ENCODE measurements around the gene TBCCD1. TPM values are rescaled to one million over a fixed set of nuclear protein-coding genes. Genes with fewer than 3 reads are reported as not detected.
A peak's percentile ranks its signal among the peaks of the same experiment; 100 is the strongest.

Gene TBCCD1
- total RNA-seq, 1 experiment from 2014 or later, result 7.4 TPM

DNA sequence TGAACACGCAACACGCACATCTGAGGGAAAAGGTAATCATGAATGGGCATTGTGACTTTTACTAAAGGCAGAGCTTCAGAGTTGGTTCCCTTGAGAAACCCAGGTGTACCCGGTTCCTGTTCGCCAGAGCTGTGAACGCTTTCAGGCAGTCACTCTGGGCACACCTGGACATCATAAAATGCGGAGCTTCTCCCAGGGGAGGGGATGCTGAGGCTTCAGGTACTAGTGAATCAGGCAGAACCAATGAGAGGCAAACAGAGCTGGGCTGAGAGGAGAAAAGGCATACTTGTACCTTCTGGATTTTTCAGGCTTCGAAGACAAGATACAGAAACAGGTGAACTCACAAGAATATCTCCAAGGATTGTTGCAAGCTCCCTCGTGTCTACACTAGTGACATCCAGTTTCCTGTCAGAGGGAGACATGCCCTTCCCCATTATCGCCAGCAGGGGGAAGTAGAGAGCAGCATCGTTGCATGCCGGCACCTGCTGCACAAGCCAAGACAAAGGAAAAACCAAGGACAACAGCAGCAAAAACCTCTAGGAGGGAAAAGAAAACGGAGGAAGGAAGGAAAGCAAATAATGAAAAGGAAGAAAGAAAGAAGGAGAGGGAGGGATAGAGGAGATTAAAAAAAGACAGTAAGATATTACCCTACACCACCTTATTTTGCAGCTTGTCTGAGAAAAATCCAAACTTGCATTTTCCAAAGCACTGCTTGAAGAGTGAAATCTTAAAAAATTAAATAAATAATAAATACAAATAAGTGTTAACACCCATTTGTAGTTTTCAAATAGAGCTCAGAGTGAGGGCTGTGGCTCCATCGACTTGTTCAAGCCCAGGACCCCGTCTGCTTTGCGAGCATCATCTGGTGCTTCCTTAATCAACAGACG is 47.7 kb upstream of the TBCCD1 start:
- Histone ChIP-seq H3K4ac (ENCODE audit: low read depth, low read length) (no peak overlapping the region), H3K4me2 (ENCODE audit: insufficient read depth, insufficient read length, low read length) (no peak overlapping the region), H4K91ac (ENCODE audit: insufficient read length, low read depth, low read length) (peak overlapping the region; percentile 43), H3K4me1 (ENCODE audit: insufficient read depth, low read length) (no peaks in the 10 kb centered on the region; the same call in 1 of the 2 replicates), H2BK20ac (ENCODE audit: low read depth, low read length, poor library complexity, severe bottlenecking) (no peak overlapping the region), H2BK5ac (ENCODE audit: insufficient read length, low read length) (no peak overlapping the region), H2BK120ac (ENCODE audit: low read depth, low read length, poor library complexity, severe bottlenecking) (no peak overlapping the region), H2AFZ (ENCODE audit: low read length) (no peak overlapping the region), H3K9ac (ENCODE audit: extremely low read depth, insufficient read length, low read length) (no peak overlapping the region), H3K56ac (ENCODE audit: insufficient read length, low read depth, low read length) (no peak overlapping the region), H2BK15ac (ENCODE audit: low read depth, low read length) (no peak overlapping the region), H3K27ac (ENCODE audit: insufficient read length, low read depth, low read length) (no peak overlapping the region), H3K23me2 (ENCODE audit: insufficient read length, low read depth, low read length, poor library complexity, severe bottlenecking) (no peaks in the 10 kb centered on the region), H3K23ac (ENCODE audit: insufficient read length, low read depth, low read length) (no peak overlapping the region), H3K9me3 (ENCODE audit: control insufficient read depth, low read depth, low read length) (no peaks in the 10 kb centered on the region), H3K18ac (ENCODE audit: insufficient read length, low read depth, low read length) (peak overlapping the region; percentile 70), H2AK5ac (ENCODE audit: insufficient read length, low read length) (no peak overlapping the region), H4K20me1 (ENCODE audit: control insufficient read depth, insufficient read depth, insufficient read length) (no peaks in the 10 kb centered on the region), H3K27me3 (ENCODE audit: insufficient read depth, low read length) (no peaks in the 10 kb centered on the region), H3K79me1 (ENCODE audit: insufficient read depth, low read depth, low read length, poor library complexity, severe bottlenecking) (no peaks in the 10 kb centered on the region), H3T11ph (ENCODE audit: low read length) (no peak overlapping the region), H2BK12ac (ENCODE audit: insufficient read length, low read depth, low read length) (no peak overlapping the region), H3K14ac (ENCODE audit: insufficient read depth, low read length) (peak overlapping the region; percentile 83), H4K5ac (ENCODE audit: insufficient read length, low read depth, low read length) (peak overlapping the region; percentile 67), H4K8ac (replicated peaks; ENCODE audit: insufficient read length, low read depth, low read length) (peak overlapping the region; percentile 87), H3K79me2 (ENCODE audit: insufficient read depth, low read length) (no peaks in the 10 kb centered on the region)
- Mint-ChIP-seq H3K36me3 (ENCODE audit: insufficient read depth in 1 of 3, low read depth in 3 of 3) (no peaks in the 10 kb centered on the region), H3K9me3 (no peaks in the 10 kb centered on the region), H3K27ac (peak overlapping the region in 1 of 3 experiments; percentile 5; a peak in 1 of 7 replicates), H3K4me1 (peaks cover 14% of the 10 kb centered on the region in 2 experiments), H3K4me3 (no peak overlapping the region), H3K27me3 (ENCODE audit: low read depth) (peaks cover 32% of the 10 kb centered on the region)
- WGBS (ENCODE audit: extremely low coverage, insufficient read length, low lambda C conversion rate), result no CpG with 5 or more reads among the region's 16 CpGs
- peak; percentile 98 for TF ChIP-seq CTCF (conservative IDR thresholded peaks at IDR 0.05)
- peak; percentile 85 for DNase-seq

Measured in H9 (cell line).